K562 (cell line): ENCODE data around the gene SACM1L. TPM values are rescaled to one million over a fixed set of nuclear protein-coding genes. Genes with fewer than 3 reads are reported as not detected.

Experiments
- ATAC-seq: fragments of 200-7000 bp; cut with Tn5 transposase; 3 replicates; pipeline ENCODE4 v1.9.1; 2020; ENCODE audit warnings: moderate library complexity
- BruUV-seq: library from RNA; stranded (reverse); fragments of 400-500 nt; replicated peaks from 2 replicates; lab custom pipeline; 2021; lab: Mats Ljungman, UMichigan
- CTCF ChIA-PET: fragments of 300-600 bp; formaldehyde crosslinking; extraction: SDS; loops from one replicate; lab custom pipeline; 2021; ENCODE audit warnings: low intra/inter-chr PET ratio; lab: Yijun Ruan, JAX
- POLR2A ChIA-PET: fragments of 300-600, 350-650 bp; sonication (Branson Sonifier 250); formaldehyde crosslinking; extraction: SDS; loops from one replicate; lab custom pipeline; 2021; ENCODE audit warnings: antibody characterized with exemption, inconsistent platforms; lab: Yijun Ruan, JAX
- DNase-seq, 4 experiments: peaks; one replicate each; pipeline versions ENCODE4 v3.0.0 to v3.0.0-alpha.2; 2011 to 2018; ENCODE audit warnings: low spot score in 3 of 4, mixed read lengths in 3 of 4; ENCODE audit errors: extremely low read depth in 1 of 4
- FAIRE-seq: peaks from 2 replicates; lab custom pipeline; 2011; peaks lifted over from hg19 to GRCh38; lab: Jason Lieb, UNC
- H2AFZ ChIP-seq: 2 replicates; pipeline ENCODE4 v1.6.0; 2011; ENCODE audit warnings: low read depth, low read length, control low read depth, inconsistent platforms
- H3K27ac ChIP-seq: fragments of 200-600 bp; 3 replicates; pipeline ENCODE4 v1.8.0; 2011; ENCODE audit warnings: low read depth, mild to moderate bottlenecking, control low read depth, inconsistent platforms, low read length, moderate library complexity, mixed read lengths; ENCODE audit errors: extremely low read depth
- H3K27me3 ChIP-seq, 2 experiments: fragments of 300-600 bp in 1 of 2; 2 replicates in 1 of 2; 3 replicates in 1 of 2; pipeline versions ENCODE4 v1.6.0 to v1.8.0; 2011; ENCODE audit warnings: inconsistent platforms in 2 of 2, low read length in 2 of 2, mild to moderate bottlenecking in 1 of 2, mixed read lengths in 1 of 2, moderate library complexity in 1 of 2; ENCODE audit not compliant: control insufficient read depth in 2 of 2, insufficient read depth in 2 of 2
- H3K36me3 ChIP-seq: fragments of 300-600 bp; 3 replicates; pipeline ENCODE4 v1.8.0; 2011; ENCODE audit warnings: mild to moderate bottlenecking, low read length, inconsistent platforms; ENCODE audit not compliant: control insufficient read depth, insufficient read depth
- H3K4me1 ChIP-seq, 2 experiments: fragments of 200-600 bp in 1 of 2; replicated peaks in 1 of 2; 2 replicates in 1 of 2; 3 replicates in 1 of 2; pipeline versions ENCODE4 v1.5.1 to v1.8.0; 2011; ENCODE audit warnings: inconsistent platforms in 2 of 2, low read length in 2 of 2, mild to moderate bottlenecking in 1 of 2, mixed read lengths in 1 of 2, moderate library complexity in 1 of 2; ENCODE audit not compliant: control insufficient read depth in 2 of 2, insufficient read depth in 2 of 2
- H3K4me2 ChIP-seq: 2 replicates; pipeline ENCODE4 v1.6.1; 2011; ENCODE audit warnings: low read length, control low read depth, inconsistent platforms, mixed read lengths; ENCODE audit not compliant: insufficient read depth
- H3K4me3 ChIP-seq: fragments of 200-600 bp; sonication (generic), shearing (Covaris generic); 2 replicates; pipeline ENCODE4 v1.5.1; 2016; ENCODE audit warnings: control low read depth, inconsistent platforms
- H3K79me2 ChIP-seq: fragments of 200-600 bp; 3 replicates; pipeline ENCODE4 v1.8.0; 2011; ENCODE audit warnings: low read length, inconsistent platforms; ENCODE audit not compliant: control insufficient read depth, insufficient read depth
- H3K9ac ChIP-seq, 2 experiments: 2 replicates each; pipeline versions ENCODE4 v1.6.0 to v1.6.1; 2011; ENCODE audit warnings: low read depth in 2 of 2, low read length in 2 of 2, control low read depth in 1 of 2, inconsistent platforms in 1 of 2, mild to moderate bottlenecking in 1 of 2, mixed read lengths in 1 of 2; ENCODE audit not compliant: insufficient read depth in 1 of 2
- H3K9me1 ChIP-seq: one replicate; pipeline ENCODE4 v1.6.0; 2011; ENCODE audit warnings: inconsistent platforms, mild to moderate bottlenecking, low read length, moderate library complexity; ENCODE audit not compliant: control insufficient read depth, insufficient read depth
- H3K9me3 ChIP-seq: replicated peaks from 2 replicates; pipeline ENCODE4 v1.5.1; 2011; ENCODE audit warnings: low read depth, low read length, inconsistent platforms; ENCODE audit not compliant: control insufficient read depth, insufficient read depth
- H4K20me1 ChIP-seq: replicated peaks from 2 replicates; pipeline ENCODE4 v1.6.1; 2011; ENCODE audit warnings: low read length, inconsistent platforms, mixed read lengths; ENCODE audit not compliant: control insufficient read depth, insufficient read depth
- ARID3A ChIP-seq: IDR thresholded peaks from 2 replicates; pipeline ENCODE4 v1.6.1; 2012; ENCODE audit warnings: low read depth, low read length, improper control_type of control experiment, borderline replicate concordance
- ESRRA ChIP-seq: fragments of 450-650 bp; IDR thresholded peaks from 2 replicates; pipeline ENCODE4 v1.6.1; 2014; ENCODE audit warnings: low read depth, mild to moderate bottlenecking, moderate library complexity, borderline replicate concordance
- JUND ChIP-seq, 2 experiments: IDR thresholded peaks; 2 replicates in 1 of 2; 3 replicates in 1 of 2; pipeline ENCODE4 v1.6.1; 2011; ENCODE audit warnings: borderline replicate concordance in 2 of 2, low read depth in 2 of 2, low read length in 2 of 2, improper control_type of control experiment in 1 of 2, missing biosample characterization in 1 of 2, missing genetic modification characterization in 1 of 2, missing genetic modification reagents in 1 of 2
- OTX1 ChIP-seq: fragments of 450-650 bp; formaldehyde crosslinking; IDR thresholded peaks from 2 replicates; pipeline ENCODE4 v1.4.0; 2022; ENCODE audit warnings: mild to moderate bottlenecking
- SPI1 ChIP-seq: IDR thresholded peaks from 2 replicates; pipeline ENCODE4 v1.6.1; 2011; ENCODE audit warnings: low read depth, low read length, control low read depth, borderline replicate concordance
- whole genome bisulfite sequencing: fragments of 100-300 bp; shearing (Covaris generic); methylation state at CpG from one replicate; pipeline ENCODE4 v1.1.6; 2016; ENCODE audit warnings: low coverage, mixed read lengths; ENCODE audit not compliant: insufficient coverage; ENCODE audit errors: missing lambda C conversion rate; 5-methylcytosine and 5-hydroxymethylcytosine counted together
- in situ Hi-C: fragments of 300-500 bp; cut with MboI; formaldehyde crosslinking; loops from 4 replicates; pipeline ENCODE4 v1.15.0; 2018; ENCODE audit warnings: inconsistent platforms, mixed read lengths
- intact Hi-C: fragments of 100-400 bp; cut with micrococcal nuclease; formaldehyde crosslinking; loops from 2 replicates; pipeline ENCODE4 v1.14.2; 2022
- polyA plus RNA-seq, 8 experiments: library from polyadenylated mRNA; depleted of rRNA in 4 of 8; stranded (reverse) in 5 of 8; unstranded in 3 of 8; fragments of >200 nt; fragmentation: Nextera tagmentation in 2 of 8; fragmentation: Illumina TruSeq in 1 of 8; extraction: Ambion mirVana in 2 of 8; extraction: Trizol in 1 of 8; gene quantifications; 2 replicates each; pipeline versions ENCODE4 v1.2.1 to v1.2.3, GENCODE V29; 2011 to 2014; ENCODE audit warnings: inconsistent platforms in 1 of 8, missing spikeins in 1 of 8
- total RNA-seq, 7 experiments: library from RNA; depleted of rRNA in 6 of 7; stranded (reverse); fragments of >200 nt in 6 of 7; fragmentation: Illumina TruSeq in 2 of 7; extraction: Trizol in 2 of 7; gene quantifications; 2 replicates each; pipeline versions ENCODE4 v1.2.1 to v1.2.3, GENCODE V29; 2011 to 2021; ENCODE audit warnings: low replicate concordance in 1 of 7

The SACM1L gene
- total and polyA plus RNA-seq, 9 of the 15 experiments (the other 6 are each of a cell fraction or from before 2014, with no cell fraction given): 25.7 to 67.2 (median 40.3) TPM

DNA sequence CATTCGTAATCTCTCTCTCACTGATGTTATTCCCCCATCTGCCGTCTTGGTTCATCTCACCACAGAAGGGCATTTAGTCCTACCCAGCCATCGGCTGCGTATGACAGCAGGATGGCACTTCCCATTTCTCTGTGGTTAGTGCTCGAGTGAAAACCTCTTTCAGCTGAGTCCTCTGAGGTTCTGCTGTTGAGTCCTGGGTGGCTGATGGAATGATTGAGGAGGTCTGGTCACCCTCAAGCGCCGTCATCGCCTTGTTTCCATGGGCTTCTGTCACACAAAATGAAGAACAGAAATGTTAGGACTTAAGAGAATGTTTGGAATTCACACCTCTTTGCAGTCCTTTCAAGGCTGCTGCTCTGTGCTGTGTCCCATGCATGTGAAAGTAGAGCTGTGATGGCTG is 9.4 kb upstream of the SACM1L start:
- Histone ChIP-seq H3K9me1 (no peaks in the 10 kb centered on the region), H3K79me2 (no peaks in the 10 kb centered on the region), H3K36me3 (peaks cover 35% of the 10 kb centered on the region; the same call in 1 of the 3 replicates), H3K4me3 (no peak overlapping the region), H3K9ac (no peak overlapping the region; a peak in 1 of 4 replicates), H3K9me3 (0 out of 2 replicates have a peak, but pooled peaks cover 3% of the 10 kb centered on the region), H3K4me1 (peaks cover 0 to 9% of the 10 kb centered on the region in 2 experiments; a peak in 3 of 5 replicates), H3K4me2 (no peak overlapping the region), H3K27me3 (no peaks in the 10 kb centered on the region), H3K27ac (no peak overlapping the region), H2AFZ (no peak overlapping the region)
- ChIA-PET CTCF (no interaction called here), POLR2A (no interaction called here)
- in situ Hi-C loops: no loop called here
- DNase-seq (no peak), FAIRE-seq (no peak), ATAC-seq (no peak)
- 91% methylated on average over 8 of the region's 8 CpGs for WGBS
- intact Hi-C loops: no loop called here
- no TSS peak for BruUV-seq
- TF ChIP-seq OTX1 (CRISPR knock-in tag) (no peak), SPI1 (peak; percentile 27; the same call in 1 of the 2 replicates)
- TF ChIP-seq, all 486 proteins: peak for 1
- no peaks in the 10 kb centered on the region for H4K20me1 ChIP-seq

- ChIA-PET POLR2A (no interaction called here), CTCF (no interaction called here)
- no TSS peak for BruUV-seq
- peak in 1 of 4 experiments; percentile 5 for DNase-seq
- peaks cover 28% of the 10 kb centered on the region; the same call in 1 of the 3 replicates for H3K36me3 ChIP-seq
- TF ChIP-seq ARID3A: no peak
- TF ChIP-seq JUND (IDR thresholded peaks at IDR 0.05; ENCODE audit: borderline replicate concordance, low read depth, low read length): no peak
- TF ChIP-seq JUND (tag; IDR thresholded peaks at IDR 0.05; ENCODE audit: borderline replicate concordance, low read depth, low read length): no peak
- no peak for TF ChIP-seq ESRRA
- no peak for ATAC-seq
- no peak for FAIRE-seq
- H3K9ac ChIP-seq: no peak overlapping the region
- H3K9me1 ChIP-seq: no peaks in the 10 kb centered on the region
- no peaks in the 10 kb centered on the region for H4K20me1 ChIP-seq
- no peaks in the 10 kb centered on the region for H3K79me2 ChIP-seq
- intact Hi-C loops (no loop called here), in situ Hi-C loops (no loop called here)
- no peak overlapping the region for H3K27ac ChIP-seq
- WGBS: 53% methylated on average over 1 of the region's 1 CpG
- no peak overlapping the region for H3K4me2 ChIP-seq
- no peak overlapping the region for H2AFZ ChIP-seq
- H3K4me1 ChIP-seq: peaks cover 0 to 9% of the 10 kb centered on the region in 2 experiments; a peak in 3 of 5 replicates
- H3K4me3 ChIP-seq: no peak overlapping the region
- no peaks in the 10 kb centered on the region for H3K27me3 ChIP-seq
- 0 out of 2 replicates have a peak, but pooled peaks cover 3% of the 10 kb centered on the region for H3K9me3 ChIP-seq
These were observed 8.0 kb upstream of the SACM1L start for GRCh38 chr3:45681221-45681620.
